ENCODE results near the gene S100A12. TPM values are rescaled to one million over a fixed set of nuclear protein-coding genes. Genes with fewer than 3 reads are reported as not detected.

Gene S100A12
- total RNA-seq, 2 experiments from 2014 or later = not detected

- POLR2A ChIA-PET = no interaction called here
- CTCF ChIA-PET = interaction anchor here (1.3 kb wide), 1 partner anchor 19 kb away, joined by 6 read pairs; no protein-coding TSS in a partner anchor
- ATAC-seq = no peak
- peaks cover 25% of the 10 kb centered on the region for H3K27me3 Mint-ChIP-seq (ENCODE audit: low read depth)
- H3K9me3 Mint-ChIP-seq (ENCODE audit: insufficient read depth) = peaks cover 5% of the 10 kb centered on the region
- DNase-seq = no peak
- H3K36me3 Mint-ChIP-seq (ENCODE audit: low read depth) = no peaks in the 10 kb centered on the region
- no peak overlapping the region for H3K4me3 Mint-ChIP-seq
- H3K27ac Mint-ChIP-seq = no peak overlapping the region
- H3K4me1 Mint-ChIP-seq (ENCODE audit: low read depth) = peaks cover 19% of the 10 kb centered on the region
Observed at GRCh38 chr1:153336650-153337049, 38.8 kb downstream of the S100A12 start.

GRCh38 chr1:153333902-153334301 lies 41.5 kb downstream of the S100A12 start:
- H3K4me1 Mint-ChIP-seq (ENCODE audit: low read depth) = no peaks in the 10 kb centered on the region
- H3K4me3 Mint-ChIP-seq = no peak overlapping the region
- no peak overlapping the region for H3K27ac Mint-ChIP-seq
- no peak for ATAC-seq
- no peak for DNase-seq
- H3K9me3 Mint-ChIP-seq (ENCODE audit: insufficient read depth) = peaks cover 5% of the 10 kb centered on the region
- ChIA-PET CTCF (no interaction called here), POLR2A (no interaction called here)
- H3K27me3 Mint-ChIP-seq (ENCODE audit: low read depth) = peaks cover 29% of the 10 kb centered on the region
- no peaks in the 10 kb centered on the region for H3K36me3 Mint-ChIP-seq (ENCODE audit: low read depth)

GRCh38 chr1:153324912-153325311 lies 50.5 kb downstream of the S100A12 start:
- DNase-seq = no peak
- Mint-ChIP-seq H3K4me3 (no peak overlapping the region), H3K4me1 (ENCODE audit: low read depth) (no peaks in the 10 kb centered on the region), H3K27ac (no peak overlapping the region), H3K27me3 (ENCODE audit: low read depth) (no peaks in the 10 kb centered on the region), H3K36me3 (ENCODE audit: low read depth) (no peaks in the 10 kb centered on the region), H3K9me3 (ENCODE audit: insufficient read depth) (peaks cover 5% of the 10 kb centered on the region)
- CTCF ChIA-PET = interaction anchor here (0.9 kb wide), 1 partner anchor 10 kb away, joined by 3 read pairs; no protein-coding TSS in a partner anchor
- POLR2A ChIA-PET = no interaction called here
- ATAC-seq = no peak

Other genes with a start within 250 kb of the S100A12 start
- gene SPRR2G, start 224.7 kb downstream of the S100A12 start, total RNA-seq = not detected
- gene LELP1, start 172.2 kb downstream of the S100A12 start, total RNA-seq = not detected
- gene PRR9, start 158.0 kb downstream of the S100A12 start, total RNA-seq = not detected
- not detected for gene LORICRIN, start 115.9 kb downstream of the S100A12 start, total RNA-seq
- gene PGLYRP3, start 62.7 kb downstream of the S100A12 start, total RNA-seq = not detected
- gene PGLYRP4, start 26.8 kb downstream of the S100A12 start, total RNA-seq = not detected
- not detected for gene S100A9, start 17.8 kb downstream of the S100A12 start, total RNA-seq
- gene S100A8, start 15.5 kb upstream of the S100A12 start, total RNA-seq = not detected
- gene S100A7A, start 40.9 kb upstream of the S100A12 start, total RNA-seq = not detected
- gene S100A7, start 85.0 kb upstream of the S100A12 start, total RNA-seq = not detected
- gene S100A6, start 160.4 kb upstream of the S100A12 start, total RNA-seq = 100 to 1,000 TPM; 425 to 431 TPM
- 1 to 10 TPM; 1.8 to 1.9 TPM for gene S100A5, start 165.3 kb upstream of the S100A12 start, total RNA-seq
- 100 to 1,000 TPM; 628 to 665 TPM for gene S100A4, start 170.2 kb upstream of the S100A12 start, total RNA-seq
- not detected for gene S100A3, start 173.6 kb upstream of the S100A12 start, total RNA-seq
- under 1 TPM in 1 of 2 experiments, not detected in 1; 0.63 TPM for gene S100A2, start 190.2 kb upstream of the S100A12 start, total RNA-seq
- not detected for gene S100A16, start 237.5 kb upstream of the S100A12 start, total RNA-seq
- not detected for gene S100A14, start 240.7 kb upstream of the S100A12 start, total RNA-seq

Measured in activated CD8-positive, alpha-beta T cell treated with anti-CD3 and anti-CD28 coated beads, Interleukin-2, amount 10 ng/mL, durations not matched to agents 7 days and 5 days (primary cell).